ENCODE data around the gene RANBP2.

- TF ChIP-seq CTCF (IDR thresholded peaks at IDR 0.05) (no peak), POLR2A (IDR thresholded peaks at IDR 0.05) (no peak)
Observed at GRCh38 chr2:108805032-108805431, 85.8 kb downstream of the RANBP2 start.

Measured in body of pancreas (tissue), 4 donors.